ENCODE measurements around the gene TUBA3C.
"Not testable (repeated sequence)": the region's sequence is repeated elsewhere in the genome, so short reads cannot be mapped to it uniquely, and the experiment has no call there.

TUBA3C gene

DNA sequence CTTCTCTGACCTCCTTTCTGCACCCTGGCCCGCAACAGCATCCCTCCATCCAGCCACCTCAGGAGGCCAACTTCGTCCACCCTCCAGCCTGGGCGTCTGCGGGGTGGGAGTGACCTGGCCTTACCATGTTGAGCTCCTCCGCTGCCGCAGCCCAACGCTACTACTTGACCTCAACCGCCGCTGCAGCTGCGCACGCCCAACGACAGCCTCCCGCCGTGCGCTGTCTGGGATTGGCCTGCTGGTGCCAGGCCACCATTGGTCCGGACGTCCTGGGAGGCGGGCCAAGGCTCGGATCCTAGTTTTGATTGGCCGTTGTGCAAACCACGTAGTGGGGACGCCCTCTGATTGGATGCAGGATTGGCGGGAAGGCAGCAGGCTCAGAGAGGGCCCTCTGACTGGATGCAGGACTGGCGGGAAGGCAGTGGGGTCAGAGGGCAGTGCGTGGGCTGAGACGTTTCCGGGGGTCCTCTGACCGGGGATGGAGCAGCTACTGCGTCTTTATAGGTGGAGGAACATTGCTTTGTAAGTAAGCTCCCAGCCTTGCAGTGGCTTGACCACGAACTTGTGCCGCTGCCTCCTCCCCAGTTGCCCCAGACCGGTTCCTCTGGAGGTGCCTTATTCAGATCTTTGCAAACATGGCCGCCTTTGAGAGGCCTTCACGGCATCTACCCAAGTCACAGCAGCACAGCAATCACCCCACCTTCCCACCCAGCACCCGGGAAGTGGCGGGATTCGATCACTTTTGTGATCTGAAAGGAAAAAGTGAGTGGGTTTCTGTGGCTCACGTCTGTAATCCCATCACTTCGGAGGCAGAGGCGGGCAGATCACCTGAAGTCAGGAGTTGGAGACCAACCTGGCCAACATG, at the start of gene TUBA3C:
TUBA3C (minus strand) TSS at position 204 of the 865 bp plus-strand sequence; CDS start at position 127, 77 bp downstream.
- DNase-seq: no peak

DNA sequence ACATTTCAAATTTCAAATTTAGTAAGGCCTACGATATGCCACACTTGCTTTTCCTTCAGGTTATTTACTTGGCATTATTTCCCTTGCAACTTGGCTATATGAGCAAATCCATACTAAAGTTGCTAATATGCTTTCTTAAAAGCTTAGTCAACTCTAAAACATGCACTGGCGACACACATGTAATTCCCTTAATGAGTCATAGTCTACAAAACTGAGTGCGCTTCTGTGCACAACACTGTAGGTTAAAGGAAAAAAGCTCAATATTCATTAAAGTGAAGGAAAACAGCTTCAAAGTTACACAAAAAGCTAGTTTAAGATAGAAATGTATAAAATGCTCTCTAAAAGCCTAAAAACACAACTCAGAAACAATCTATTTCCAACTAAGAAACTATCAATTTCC, 25.8 kb upstream of the TUBA3C start:
- DNase-seq: not testable (repeated sequence)

DNA sequence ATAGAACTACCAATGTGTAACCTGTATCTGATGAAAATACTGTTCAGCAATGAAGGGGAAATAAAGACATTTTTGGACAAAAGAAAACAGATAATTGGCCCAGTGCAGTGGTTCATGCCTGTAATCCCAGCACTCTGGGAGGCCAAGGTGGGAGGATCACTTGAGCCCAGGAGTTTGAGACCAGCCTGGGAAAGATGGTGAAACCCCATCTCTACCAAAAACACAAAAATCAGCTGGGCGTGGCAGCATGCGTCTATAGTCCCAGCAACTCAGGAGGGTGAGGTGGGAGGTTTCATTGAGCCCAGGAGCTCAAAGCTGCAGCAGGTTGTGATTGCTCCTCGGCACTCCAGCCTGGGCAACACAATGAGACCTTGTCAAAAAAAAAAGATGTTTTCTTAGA, 11.0 kb upstream of the TUBA3C start:
- not testable (repeated sequence) for DNase-seq

DNA sequence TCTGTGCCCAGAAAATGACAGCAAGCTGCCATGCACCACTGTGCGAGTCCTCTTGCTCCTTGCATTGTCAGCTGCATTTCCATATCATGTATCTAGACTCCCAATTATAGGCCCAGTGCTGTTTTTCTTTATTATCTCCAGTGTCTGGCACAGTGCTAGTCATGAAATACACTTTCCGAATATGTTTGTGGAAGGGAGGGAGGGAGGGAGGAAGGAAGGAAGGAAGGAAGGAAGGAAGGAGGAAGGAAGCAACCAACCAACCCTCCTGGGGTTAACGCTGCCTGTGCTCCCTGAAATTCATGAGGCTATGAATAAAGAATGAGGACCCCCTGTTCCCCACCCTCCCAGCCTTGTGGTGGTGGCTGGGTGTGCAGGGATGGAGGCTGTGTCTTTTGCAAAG, 8.3 kb upstream of the TUBA3C start:
- DNase-seq: not testable (repeated sequence)

GRCh38 chr13:19189368-19189767, 7.7 kb upstream of the TUBA3C start:
- not testable (repeated sequence) for DNase-seq

GRCh38 chr13:19185865-19186645, 4.4 kb upstream of the TUBA3C start:
- DNase-seq: no peak

- DNase-seq: no peak
These were observed 3.7 kb upstream of the TUBA3C start for GRCh38 chr13:19185086-19185864.

- no peak for DNase-seq
These were observed 2.6 kb upstream of the TUBA3C start for GRCh38 chr13:19184176-19184575.

GRCh38 chr13:19183676-19184075, 2.1 kb upstream of the TUBA3C start:
- DNase-seq: no peak

DNA sequence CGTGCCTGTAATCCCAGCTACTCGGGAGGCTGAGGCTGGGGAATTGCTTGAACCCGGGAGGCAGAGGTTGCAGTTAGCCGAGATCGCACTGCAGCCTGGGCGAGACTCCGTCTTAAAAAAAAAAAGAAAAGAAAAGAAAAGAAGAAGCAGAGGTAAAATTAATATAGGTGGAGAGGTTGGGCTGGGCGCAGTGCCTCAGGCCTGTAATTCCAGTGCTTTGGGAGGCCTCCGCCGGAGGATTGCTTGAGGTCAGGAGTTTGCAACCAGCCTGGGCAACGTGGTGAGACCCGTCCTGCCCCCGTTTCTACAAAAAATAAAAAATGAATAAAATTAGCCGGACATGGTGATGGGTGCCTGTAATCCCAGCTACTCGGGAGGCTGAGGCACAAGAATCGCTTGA, 912 bp upstream of the TUBA3C start:
- DNase-seq: no peak

DNA sequence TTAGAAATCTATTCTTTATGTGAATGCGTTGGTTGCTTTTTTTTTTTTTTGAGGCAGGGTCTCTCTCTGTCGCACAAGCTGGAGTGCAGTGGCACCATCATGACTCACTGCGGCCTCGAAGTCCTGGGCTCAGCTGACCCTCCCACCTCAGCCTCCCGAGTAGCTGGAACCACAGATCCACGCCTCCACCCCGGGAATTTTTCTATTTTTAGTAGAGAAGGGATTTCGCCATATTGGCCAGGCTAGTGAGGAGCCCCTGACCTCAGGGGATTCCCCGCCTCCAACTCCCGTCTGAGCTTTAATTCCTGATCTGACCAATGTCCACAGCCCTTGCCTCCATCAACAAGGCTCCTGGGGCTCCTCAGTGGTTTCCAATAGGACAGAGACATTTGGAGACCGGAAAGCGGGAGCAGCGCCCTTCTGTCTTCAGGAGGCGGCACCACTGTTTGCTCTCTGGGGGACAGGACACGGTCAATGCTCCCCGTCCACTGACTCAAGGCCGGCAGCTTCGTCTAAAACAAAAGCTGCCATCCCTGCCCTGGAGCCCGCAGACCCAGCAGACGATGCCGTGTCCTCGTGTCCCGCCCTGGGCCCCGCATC, 503 bp downstream of the TUBA3C start:
- DNase-seq: no peak

DNA sequence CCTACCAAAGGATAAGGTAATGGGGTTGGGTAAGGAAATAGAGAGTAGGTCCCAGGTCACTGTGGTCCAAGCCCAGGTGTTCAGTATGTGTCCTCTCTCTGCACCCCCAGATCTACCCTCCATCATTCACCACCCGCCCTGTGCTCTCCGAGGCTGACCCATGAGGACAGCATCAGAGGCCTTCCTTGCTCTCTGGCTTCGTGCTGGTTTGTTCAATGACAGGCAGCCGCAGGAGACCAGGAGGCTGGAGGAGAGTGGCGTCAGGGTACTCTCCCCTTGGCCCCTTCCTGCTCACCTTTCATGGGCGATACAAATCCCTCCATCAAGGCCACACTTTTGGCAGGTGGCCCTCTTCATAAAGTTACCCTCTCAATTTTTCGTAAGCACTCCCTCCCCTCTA, 1.7 kb downstream of the TUBA3C start:
- no peak for DNase-seq

DNA sequence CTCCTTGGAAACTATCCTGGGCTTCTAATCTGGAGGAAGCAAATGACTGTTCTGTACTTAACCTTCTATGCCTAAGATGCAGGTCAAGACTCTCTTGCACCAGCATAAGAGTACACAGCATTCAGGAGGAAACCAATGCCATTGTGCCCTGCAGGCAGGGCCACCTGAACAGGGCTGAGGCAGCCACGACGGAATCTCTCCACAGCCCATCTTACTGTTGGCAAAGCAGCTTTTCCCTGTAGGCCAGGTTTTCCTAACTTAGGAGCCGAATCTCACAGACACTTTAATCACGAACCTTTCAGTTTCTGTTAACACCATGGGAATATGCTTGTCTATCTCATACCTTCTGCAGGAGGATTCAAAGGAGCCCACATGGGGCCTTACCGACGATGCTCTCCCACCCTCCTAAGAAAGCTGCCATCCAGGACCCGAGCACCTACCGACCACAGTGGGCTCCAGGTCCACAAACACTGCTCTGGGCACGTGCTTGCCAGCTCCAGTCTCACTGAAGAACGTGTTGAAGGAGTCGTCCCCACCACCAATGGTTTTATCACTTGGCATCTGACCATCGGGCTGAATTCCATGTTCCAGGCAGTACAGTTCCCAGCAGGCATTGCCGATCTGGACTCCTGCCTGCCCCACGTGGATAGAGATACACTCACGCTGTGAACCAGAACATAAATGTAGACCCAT, 2.6 kb downstream of the TUBA3C start:
- DNase-seq: no peak

- not testable (repeated sequence) for DNase-seq
These were observed 4.4 kb downstream of the TUBA3C start for GRCh38 chr13:19176981-19177776.

DNA sequence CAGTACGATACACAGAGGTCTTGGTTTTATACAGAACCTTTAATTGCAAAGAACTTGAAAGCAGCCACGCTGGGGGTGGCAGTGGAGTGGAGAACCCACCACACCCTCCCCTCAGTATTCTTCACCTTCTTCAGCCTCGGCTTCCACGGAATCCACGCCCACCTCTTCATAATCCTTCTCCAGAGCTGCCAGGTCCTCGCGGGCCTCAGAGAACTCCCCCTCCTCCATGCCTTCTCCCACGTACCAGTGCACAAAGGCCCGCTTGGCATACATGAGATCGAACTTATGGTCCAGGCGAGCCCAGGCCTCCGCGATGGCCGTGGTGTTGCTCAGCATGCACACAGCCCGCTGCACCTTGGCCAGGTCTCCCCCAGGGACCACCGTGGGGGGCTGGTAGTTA, 7.9 kb downstream of the TUBA3C start:
- DNase-seq: no peak

DNA sequence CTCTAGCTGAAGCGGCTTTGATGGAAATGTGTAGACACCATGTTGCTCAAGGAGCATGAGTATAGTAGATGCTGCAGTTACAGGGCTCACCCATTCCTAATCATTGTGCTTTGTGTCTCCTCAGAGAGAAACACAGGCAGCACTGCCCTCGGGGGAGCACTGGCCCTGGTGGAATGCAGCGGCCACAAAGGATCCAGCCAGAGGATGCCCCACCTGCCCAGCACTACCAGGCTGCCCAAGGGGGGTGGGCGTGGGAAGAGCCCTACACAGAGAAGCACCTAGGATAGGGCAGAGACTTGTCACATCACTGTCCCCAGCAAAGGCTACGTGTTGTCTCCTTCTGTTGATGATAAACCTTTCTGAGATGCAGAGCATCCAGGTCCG, 9.0 kb downstream of the TUBA3C start:
- no peak for DNase-seq

DNA sequence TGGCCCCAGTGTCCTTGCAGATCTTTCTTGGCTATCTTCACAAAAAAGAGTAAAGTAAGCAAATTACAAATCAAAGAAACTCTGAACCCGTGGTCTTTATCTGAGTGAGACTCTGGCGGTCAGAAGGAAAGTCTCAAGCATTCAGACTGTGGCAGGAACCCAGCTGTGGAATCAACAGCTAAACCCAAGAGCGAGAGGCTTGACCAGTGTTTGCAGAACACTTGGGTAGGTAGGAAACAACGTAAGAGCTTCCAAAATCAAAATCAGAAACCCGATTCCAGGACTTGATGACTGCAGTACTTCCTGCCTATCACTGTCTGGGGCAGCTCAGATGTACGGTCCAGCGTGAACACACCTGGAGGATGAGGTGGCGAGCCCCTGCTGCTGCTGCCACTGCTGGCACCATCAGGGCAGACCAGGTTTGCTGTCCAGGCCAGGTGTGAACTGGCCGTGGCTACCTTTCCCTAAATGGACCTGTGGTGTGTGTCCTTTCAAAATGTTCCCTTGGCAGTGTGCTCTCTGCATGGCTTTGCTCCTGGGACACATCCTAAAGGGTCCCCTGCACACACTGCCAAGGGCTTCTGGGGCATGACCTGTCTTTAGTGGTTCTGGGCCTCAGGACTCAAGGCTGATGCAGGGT, 9.5 kb downstream of the TUBA3C start:
- no peak for DNase-seq

GRCh38 chr13:19171563-19171962, 10.1 kb downstream of the TUBA3C start:
- DNase-seq: no peak

GRCh38 chr13:19169991-19170390, 11.6 kb downstream of the TUBA3C start:
- no peak for DNase-seq

DNA sequence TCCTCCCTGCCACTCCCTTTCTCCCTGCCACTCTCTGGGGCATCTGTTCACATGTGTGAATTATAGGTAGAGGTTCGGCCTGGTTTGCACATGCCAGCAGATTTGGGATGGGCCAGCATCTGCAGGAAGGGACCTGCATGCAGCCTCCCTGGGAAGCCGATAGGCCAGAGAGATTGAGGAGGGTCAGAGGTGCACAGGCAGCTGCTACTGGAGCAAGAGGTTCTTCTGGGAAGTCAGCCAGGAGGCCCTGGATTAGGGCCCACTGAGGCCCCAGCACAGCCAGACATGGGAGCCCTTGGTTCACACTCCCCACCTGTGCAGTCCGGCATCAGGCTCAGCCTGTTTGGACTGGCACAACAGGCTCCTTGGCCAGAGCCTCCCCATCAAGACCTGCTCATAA, 12.1 kb downstream of the TUBA3C start:
- DNase-seq: no peak

DNA sequence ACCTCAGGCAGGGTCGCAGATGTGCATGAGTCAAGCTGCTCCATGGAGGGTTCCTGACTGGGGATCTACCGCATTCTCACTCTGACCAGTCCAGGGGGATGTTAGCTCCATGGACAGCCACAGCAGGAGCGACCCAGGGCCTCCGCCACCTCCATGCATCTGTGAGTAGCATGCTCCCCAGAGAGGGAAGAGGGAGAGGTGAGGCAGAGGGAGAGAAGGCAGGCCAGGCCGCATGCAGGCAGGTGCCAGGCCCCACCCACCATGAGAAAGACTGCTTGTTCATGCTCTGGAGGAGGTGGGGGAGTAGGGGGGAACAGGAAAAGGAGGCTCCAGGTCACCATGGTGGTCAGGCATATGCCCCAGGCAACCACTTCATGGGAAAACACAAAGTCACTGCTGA, 20.3 kb downstream of the TUBA3C start:
- DNase-seq: no peak

Data from activated CD4-positive, CD25-positive, alpha-beta regulatory T cell treated with anti-CD3 and anti-CD28 coated beads, Interleukin-2, amount 50 U/mL, for 72 hours (primary cell).